H9 (cell line): ENCODE results near the gene ACOXL. TPM values are rescaled to one million over a fixed set of nuclear protein-coding genes. Genes with fewer than 3 reads are reported as not detected.

ENCODE experiments used
- DNase-seq: peaks from one replicate; pipeline ENCODE4 v3.0.0-alpha.2; 2017
- H2AFZ ChIP-seq: one replicate; pipeline ENCODE4 v1.6.1; 2013; ENCODE audit warnings: mild to moderate bottlenecking, low read length, control low read depth, moderate library complexity
- H2AK5ac ChIP-seq: 2 replicates; pipeline ENCODE4 v1.6.1; 2013; ENCODE audit warnings: low read length, control low read depth, mixed read lengths; ENCODE audit not compliant: insufficient read length
- H2BK120ac ChIP-seq: one replicate; pipeline ENCODE4 v1.6.1; 2013; ENCODE audit warnings: low read depth, mild to moderate bottlenecking, low read length, control low read depth, inconsistent platforms; ENCODE audit not compliant: poor library complexity, severe bottlenecking
- H2BK12ac ChIP-seq: 2 replicates; pipeline ENCODE4 v1.6.1; 2013; ENCODE audit warnings: low read length, control low read depth, mixed read lengths, low read depth; ENCODE audit not compliant: insufficient read length
- H2BK15ac ChIP-seq: 2 replicates; pipeline ENCODE4 v1.6.1; 2013; ENCODE audit warnings: low read depth, low read length, control low read depth
- H2BK20ac ChIP-seq: one replicate; pipeline ENCODE4 v1.6.1; 2013; ENCODE audit warnings: low read depth, mild to moderate bottlenecking, low read length, control low read depth, inconsistent platforms; ENCODE audit not compliant: poor library complexity, severe bottlenecking
- H2BK5ac ChIP-seq: 2 replicates; pipeline ENCODE4 v1.6.1; 2013; ENCODE audit warnings: low read length, control low read depth, mixed read lengths; ENCODE audit not compliant: insufficient read length
- H3K14ac ChIP-seq: 2 replicates; pipeline ENCODE4 v1.6.1; 2013; ENCODE audit warnings: low read length, control low read depth; ENCODE audit not compliant: insufficient read depth
- H3K18ac ChIP-seq: 2 replicates; pipeline ENCODE4 v1.6.1; 2013; ENCODE audit warnings: low read depth, mild to moderate bottlenecking, mixed read lengths, low read length, control low read depth; ENCODE audit not compliant: insufficient read length
- H3K23ac ChIP-seq: 2 replicates; pipeline ENCODE4 v1.6.1; 2013; ENCODE audit warnings: low read length, control low read depth, mixed read lengths, low read depth; ENCODE audit not compliant: insufficient read length
- H3K23me2 ChIP-seq: 2 replicates; pipeline ENCODE4 v1.6.1; 2013; ENCODE audit warnings: low read depth, mild to moderate bottlenecking, mixed read lengths, low read length, control low read depth; ENCODE audit not compliant: insufficient read length, poor library complexity, severe bottlenecking
- H3K27ac ChIP-seq: 2 replicates; pipeline ENCODE4 v1.5.1; 2013; ENCODE audit warnings: low read length, control low read depth, mixed read lengths, low read depth; ENCODE audit not compliant: insufficient read length
- H3K27me3 ChIP-seq: 2 replicates; pipeline ENCODE4 v1.6.1; 2013; ENCODE audit warnings: low read length, control low read depth, inconsistent platforms; ENCODE audit not compliant: insufficient read depth
- H3K4ac ChIP-seq: 2 replicates; pipeline ENCODE4 v1.6.1; 2013; ENCODE audit warnings: low read depth, mild to moderate bottlenecking, control low read depth, inconsistent platforms, low read length, moderate library complexity
- H3K4me1 ChIP-seq: 2 replicates; pipeline ENCODE4 v1.6.1; 2013; ENCODE audit warnings: low read length, control low read depth, inconsistent platforms; ENCODE audit not compliant: insufficient read depth
- H3K4me2 ChIP-seq: 2 replicates; pipeline ENCODE4 v1.6.1; 2013; ENCODE audit warnings: low read length, control low read depth, mixed read lengths; ENCODE audit not compliant: insufficient read length, insufficient read depth
- H3K56ac ChIP-seq: 2 replicates; pipeline ENCODE4 v1.6.1; 2013; ENCODE audit warnings: low read depth, mild to moderate bottlenecking, mixed read lengths, low read length, control low read depth; ENCODE audit not compliant: insufficient read length
- H3K79me1 ChIP-seq: 2 replicates; pipeline ENCODE4 v1.6.1; 2013; ENCODE audit warnings: low read depth, mild to moderate bottlenecking, moderate library complexity, low read length, control low read depth, inconsistent platforms; ENCODE audit not compliant: insufficient read depth, poor library complexity, severe bottlenecking
- H3K79me2 ChIP-seq: 2 replicates; pipeline ENCODE4 v1.6.1; 2013; ENCODE audit warnings: low read length, control low read depth, inconsistent platforms; ENCODE audit not compliant: insufficient read depth
- H3K9ac ChIP-seq: 2 replicates; pipeline ENCODE4 v1.6.1; 2013; ENCODE audit warnings: low read length, control low read depth, mixed read lengths; ENCODE audit not compliant: insufficient read length; ENCODE audit errors: extremely low read depth
- H3K9me3 ChIP-seq: one replicate; pipeline ENCODE4 v1.6.1; 2013; ENCODE audit warnings: low read depth, low read length, inconsistent platforms; ENCODE audit not compliant: control insufficient read depth
- H3T11ph ChIP-seq: one replicate; pipeline ENCODE4 v1.6.1; 2013; ENCODE audit warnings: mild to moderate bottlenecking, low read length, control low read depth, inconsistent platforms
- H4K20me1 ChIP-seq: one replicate; pipeline ENCODE4 v1.6.1; 2013; ENCODE audit not compliant: control insufficient read depth, insufficient read length, insufficient read depth
- H4K5ac ChIP-seq: 2 replicates; pipeline ENCODE4 v1.6.1; 2013; ENCODE audit warnings: low read depth, mild to moderate bottlenecking, mixed read lengths, low read length, control low read depth; ENCODE audit not compliant: insufficient read length
- H4K8ac ChIP-seq: replicated peaks from 2 replicates; pipeline ENCODE4 v1.6.1; 2013; ENCODE audit warnings: low read length, control low read depth, mixed read lengths, low read depth; ENCODE audit not compliant: insufficient read length
- H4K91ac ChIP-seq: 2 replicates; pipeline ENCODE4 v1.6.1; 2013; ENCODE audit warnings: low read depth, mild to moderate bottlenecking, moderate library complexity, mixed read lengths, low read length, control low read depth; ENCODE audit not compliant: insufficient read length
- H3K27ac Mint-ChIP-seq, 3 experiments: 2 replicates in 2 of 3; 3 replicates in 1 of 3; pipeline ENCODE4 v1.8.0; 2020 to 2021; ENCODE audit warnings: mixed read lengths in 3 of 3, mild to moderate bottlenecking in 1 of 3, moderate library complexity in 1 of 3
- H3K27me3 Mint-ChIP-seq: 2 replicates; pipeline ENCODE4 v1.8.0; 2021; ENCODE audit warnings: low read depth, mild to moderate bottlenecking, moderate library complexity, mixed read lengths
- H3K36me3 Mint-ChIP-seq, 3 experiments: 2 replicates in 2 of 3; 3 replicates in 1 of 3; pipeline ENCODE4 v1.8.0; 2020 to 2021; ENCODE audit warnings: low read depth in 3 of 3, mixed read lengths in 3 of 3; ENCODE audit not compliant: insufficient read depth in 1 of 3
- H3K4me1 Mint-ChIP-seq, 2 experiments: 2 replicates each; pipeline ENCODE4 v1.8.0; 2020; ENCODE audit warnings: mixed read lengths in 2 of 2
- H3K4me3 Mint-ChIP-seq, 2 experiments: 2 replicates in 1 of 2; 3 replicates in 1 of 2; pipeline ENCODE4 v1.8.0; 2020 to 2021; ENCODE audit warnings: mild to moderate bottlenecking in 2 of 2, mixed read lengths in 2 of 2, moderate library complexity in 1 of 2
- H3K9me3 Mint-ChIP-seq, 2 experiments: 2 replicates in 1 of 2; 3 replicates in 1 of 2; pipeline ENCODE4 v1.8.0; 2020; ENCODE audit warnings: mild to moderate bottlenecking in 2 of 2, mixed read lengths in 2 of 2, moderate library complexity in 1 of 2
- total RNA-seq: library from RNA; stranded (reverse); gene quantifications from 2 replicates; pipeline ENCODE4 v1.2.1, GENCODE V29; 2021
- TF ChIP-seq, protein P1 (sequence below): fragments of 200-600 bp; sonication (generic); conservative IDR thresholded peaks from 3 replicates; pipeline ENCODE4 v1.8.0; 2021; ENCODE audit warnings: antibody characterized with exemption, mild to moderate bottlenecking

ACOXL gene
- total RNA-seq, 1 experiment from 2014 or later: 37.6 TPM

DNA sequence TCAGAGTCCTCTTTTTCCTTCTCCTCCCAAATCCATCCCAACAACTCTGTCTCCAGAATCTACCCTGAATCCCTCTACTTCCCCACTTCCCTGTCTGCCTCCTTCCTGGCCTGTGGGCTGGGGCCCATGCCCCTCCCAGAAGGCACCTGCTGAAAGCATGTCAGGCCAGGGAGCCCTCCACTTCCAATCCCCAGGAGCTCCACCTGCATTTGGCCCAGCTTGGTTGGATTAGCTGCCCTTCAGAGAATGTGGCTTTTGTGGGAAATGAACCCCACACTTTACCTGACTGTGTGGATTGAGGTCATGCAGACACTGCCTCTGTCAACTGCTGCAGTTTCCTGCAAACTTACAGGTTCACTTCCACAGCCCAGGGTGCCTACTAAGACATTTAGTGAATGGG, 58.5 kb downstream of the ACOXL start:
- no peak overlapping the region for H3K56ac ChIP-seq

More for the DNA sequence above, 58.5 kb downstream of the ACOXL start:
- H3K27me3 Mint-ChIP-seq: no peaks in the 10 kb centered on the region
- no peak overlapping the region for H3K27ac ChIP-seq
- H2BK15ac ChIP-seq: no peak overlapping the region; the same call in 1 of the 2 replicates
- H4K8ac ChIP-seq: no peak overlapping the region
- H3K9ac ChIP-seq: no peak overlapping the region
- H3K27ac Mint-ChIP-seq: peak overlapping the region; percentile 1 to 86 (median 81); a peak in 5 of 7 replicates
- no peak overlapping the region for H3K18ac ChIP-seq
- no peak overlapping the region for H2AFZ ChIP-seq
- peaks cover 13 to 16% of the 10 kb centered on the region in 2 experiments for H3K4me1 Mint-ChIP-seq
- no peak overlapping the region for H2BK120ac ChIP-seq
- no peaks in the 10 kb centered on the region for H3K9me3 Mint-ChIP-seq
- TF ChIP-seq, protein P1, sequence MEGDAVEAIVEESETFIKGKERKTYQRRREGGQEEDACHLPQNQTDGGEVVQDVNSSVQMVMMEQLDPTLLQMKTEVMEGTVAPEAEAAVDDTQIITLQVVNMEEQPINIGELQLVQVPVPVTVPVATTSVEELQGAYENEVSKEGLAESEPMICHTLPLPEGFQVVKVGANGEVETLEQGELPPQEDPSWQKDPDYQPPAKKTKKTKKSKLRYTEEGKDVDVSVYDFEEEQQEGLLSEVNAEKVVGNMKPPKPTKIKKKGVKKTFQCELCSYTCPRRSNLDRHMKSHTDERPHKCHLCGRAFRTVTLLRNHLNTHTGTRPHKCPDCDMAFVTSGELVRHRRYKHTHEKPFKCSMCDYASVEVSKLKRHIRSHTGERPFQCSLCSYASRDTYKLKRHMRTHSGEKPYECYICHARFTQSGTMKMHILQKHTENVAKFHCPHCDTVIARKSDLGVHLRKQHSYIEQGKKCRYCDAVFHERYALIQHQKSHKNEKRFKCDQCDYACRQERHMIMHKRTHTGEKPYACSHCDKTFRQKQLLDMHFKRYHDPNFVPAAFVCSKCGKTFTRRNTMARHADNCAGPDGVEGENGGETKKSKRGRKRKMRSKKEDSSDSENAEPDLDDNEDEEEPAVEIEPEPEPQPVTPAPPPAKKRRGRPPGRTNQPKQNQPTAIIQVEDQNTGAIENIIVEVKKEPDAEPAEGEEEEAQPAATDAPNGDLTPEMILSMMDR: no peak
- peak overlapping the region; percentile 13; the same call in 1 of the 2 replicates for H3K14ac ChIP-seq
- H3K4ac ChIP-seq: no peak overlapping the region
- no peak for DNase-seq
- H3K79me1 ChIP-seq: no peaks in the 10 kb centered on the region
- H3T11ph ChIP-seq: no peak overlapping the region
- no peaks in the 10 kb centered on the region for H4K20me1 ChIP-seq
- H3K23ac ChIP-seq: no peak overlapping the region
- no peak overlapping the region for H2BK12ac ChIP-seq
- no peak overlapping the region for H2AK5ac ChIP-seq
- H3K36me3 Mint-ChIP-seq: peaks cover 15 to 60% (median 47%) of the 10 kb centered on the region in 3 experiments; a peak in 6 of 7 replicates
- H3K4me3 Mint-ChIP-seq: no peak overlapping the region
- H4K5ac ChIP-seq: no peak overlapping the region
- no peaks in the 10 kb centered on the region for H3K27me3 ChIP-seq
- no peak overlapping the region for H2BK20ac ChIP-seq
- no peak overlapping the region for H4K91ac ChIP-seq
- H3K4me2 ChIP-seq: no peak overlapping the region
- H3K79me2 ChIP-seq: no peaks in the 10 kb centered on the region
- H3K9me3 ChIP-seq: no peaks in the 10 kb centered on the region
- no peaks in the 10 kb centered on the region for H3K23me2 ChIP-seq
- no peaks in the 10 kb centered on the region for H3K4me1 ChIP-seq
- no peak overlapping the region for H2BK5ac ChIP-seq
